ENCODE results near the gene TDRD5.

TDRD5 gene, protein sequence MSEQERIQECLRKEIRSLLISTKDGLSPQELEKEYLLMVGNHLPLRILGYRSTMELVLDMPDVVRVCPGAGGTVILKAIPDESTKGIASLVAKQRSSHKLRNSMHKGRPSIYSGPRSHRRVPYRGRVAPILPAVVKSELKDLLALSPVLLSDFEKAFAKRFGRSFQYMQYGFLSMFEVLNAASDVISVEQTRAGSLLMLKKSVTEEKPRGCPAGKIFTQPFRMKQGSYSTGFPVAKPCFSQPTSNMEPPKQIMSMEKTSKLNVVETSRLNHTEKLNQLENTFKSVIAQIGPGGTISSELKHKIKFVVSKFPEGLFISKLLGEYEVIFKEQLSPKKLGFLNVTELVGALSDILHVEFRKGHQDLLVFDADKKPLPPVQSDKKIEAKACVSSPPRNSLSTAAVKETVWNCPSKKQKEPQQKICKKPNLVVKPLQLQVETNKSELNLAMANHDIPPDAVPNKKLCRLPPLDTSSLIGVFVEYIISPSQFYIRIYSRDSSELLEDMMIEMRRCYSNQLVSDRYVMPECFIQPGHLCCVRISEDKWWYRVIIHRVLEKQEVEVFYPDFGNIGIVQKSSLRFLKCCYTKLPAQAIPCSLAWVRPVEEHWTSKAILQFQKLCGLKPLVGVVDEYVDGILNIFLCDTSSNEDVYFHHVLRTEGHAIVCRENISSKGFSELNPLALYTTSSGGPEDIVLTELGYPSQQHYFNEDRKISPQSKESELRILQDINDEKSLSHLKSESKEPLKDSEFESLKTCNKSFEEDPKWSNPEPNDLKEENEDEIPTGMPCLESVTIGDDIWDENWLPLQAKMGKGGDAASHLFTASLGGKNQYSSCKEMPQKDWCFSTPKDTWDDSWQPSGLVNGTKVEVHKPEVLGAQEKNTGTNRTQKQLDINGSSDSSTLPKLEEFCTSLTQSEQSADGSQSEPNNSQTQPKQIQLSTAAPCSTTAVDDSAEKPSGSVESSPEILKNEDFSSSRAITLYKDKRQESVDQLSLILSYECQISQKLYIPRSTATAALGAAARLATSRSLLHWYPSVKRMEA

DNA sequence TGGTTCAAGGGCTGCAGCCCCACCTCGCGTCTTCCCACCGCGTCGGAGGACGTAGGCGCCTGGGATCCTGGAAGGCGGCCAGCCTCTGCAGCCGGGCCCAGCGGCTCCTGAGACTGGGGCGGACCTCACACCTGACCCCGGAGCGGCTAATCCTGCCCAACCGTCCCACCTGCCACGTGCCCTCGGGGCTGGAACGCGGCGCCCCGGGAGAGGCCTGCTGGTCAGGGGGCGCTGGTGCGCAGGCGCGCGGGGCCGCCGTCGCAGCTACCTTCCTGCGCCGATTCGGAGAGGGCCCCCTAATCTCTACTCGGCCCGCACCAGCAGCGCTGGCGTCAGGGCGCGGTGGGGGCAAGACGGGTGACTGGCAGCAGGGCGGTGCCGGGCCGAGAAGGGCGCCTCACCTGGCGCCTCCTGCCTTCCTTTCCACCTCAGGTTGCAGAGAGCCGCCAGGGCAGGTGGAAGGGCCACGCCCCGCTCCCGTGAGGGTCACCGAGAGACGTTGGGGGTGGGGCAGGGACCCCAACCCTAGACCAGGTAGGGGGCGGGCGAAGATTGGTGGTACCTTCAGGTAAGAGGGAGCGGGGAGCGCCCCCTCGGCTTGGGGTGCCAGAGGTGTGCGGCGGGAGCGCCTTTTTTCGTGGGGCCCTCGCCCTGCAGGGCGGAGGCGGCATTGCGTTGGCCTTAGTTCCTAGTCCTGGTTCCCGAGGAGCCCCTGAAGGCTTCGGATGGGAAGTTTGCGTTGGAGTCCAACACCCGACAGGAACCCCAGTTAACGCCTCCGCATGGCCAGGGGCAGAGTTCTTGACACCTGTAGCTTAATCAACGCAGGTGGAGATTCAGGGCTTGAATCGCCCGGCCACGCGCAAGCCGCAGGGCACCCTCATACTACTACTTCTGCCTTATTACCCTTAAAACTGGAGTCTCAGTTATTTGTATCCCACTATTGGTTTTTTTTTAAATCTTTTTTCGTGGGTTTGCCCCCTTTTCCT lies at the start of gene TDRD5:
TDRD5 (plus strand) TSS at position 241 of the 989 bp plus-strand sequence. CDS start 784 bp downstream, outside the sequence.
- no peak for DNase-seq

DNA sequence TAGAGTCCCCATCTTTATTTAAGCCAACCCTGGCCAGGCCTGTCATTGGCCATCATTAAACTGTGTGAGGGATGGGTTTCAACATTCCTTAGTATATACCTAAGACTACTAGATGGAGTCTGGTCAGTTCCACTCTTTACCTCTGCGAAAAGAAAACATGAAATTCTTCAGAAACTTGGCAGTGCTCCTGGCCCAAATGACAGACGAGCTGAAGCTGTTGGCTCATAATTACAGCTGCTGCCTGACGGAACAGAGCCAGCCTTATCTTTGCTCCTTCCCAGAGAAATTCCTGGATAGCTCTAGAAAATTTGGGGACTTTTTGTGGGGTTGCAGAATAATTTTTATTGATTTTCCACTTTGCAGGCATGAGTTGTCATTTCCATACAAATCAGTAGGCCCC lies 46.3 kb upstream of the TDRD5 start:
- no peak for DNase-seq

DNA sequence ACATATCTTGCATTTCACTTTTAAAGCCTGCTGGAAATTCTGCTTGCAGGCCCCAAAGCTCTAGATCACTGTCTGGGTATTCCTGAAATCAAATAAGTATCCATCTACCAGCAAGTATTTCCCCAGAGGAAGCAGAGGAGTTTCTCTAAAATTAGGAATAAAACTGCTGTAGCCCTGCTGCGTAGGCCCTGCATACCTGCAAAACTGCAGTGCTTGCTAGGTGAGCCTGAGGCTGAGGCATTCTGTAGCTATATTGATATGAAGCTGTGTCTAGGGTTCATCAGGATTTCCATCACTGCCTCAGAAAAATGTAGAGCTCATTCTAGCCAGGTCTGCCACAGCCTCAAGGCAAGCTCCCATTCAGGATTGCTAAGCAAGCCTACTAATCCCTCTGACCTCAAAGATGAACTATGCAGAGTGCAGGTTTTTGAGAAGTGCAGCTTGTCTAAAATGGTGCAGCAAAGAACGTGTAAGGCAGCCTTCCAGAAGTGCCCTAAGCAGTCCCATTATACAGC lies 44.6 kb upstream of the TDRD5 start:
- no peak for DNase-seq

DNA sequence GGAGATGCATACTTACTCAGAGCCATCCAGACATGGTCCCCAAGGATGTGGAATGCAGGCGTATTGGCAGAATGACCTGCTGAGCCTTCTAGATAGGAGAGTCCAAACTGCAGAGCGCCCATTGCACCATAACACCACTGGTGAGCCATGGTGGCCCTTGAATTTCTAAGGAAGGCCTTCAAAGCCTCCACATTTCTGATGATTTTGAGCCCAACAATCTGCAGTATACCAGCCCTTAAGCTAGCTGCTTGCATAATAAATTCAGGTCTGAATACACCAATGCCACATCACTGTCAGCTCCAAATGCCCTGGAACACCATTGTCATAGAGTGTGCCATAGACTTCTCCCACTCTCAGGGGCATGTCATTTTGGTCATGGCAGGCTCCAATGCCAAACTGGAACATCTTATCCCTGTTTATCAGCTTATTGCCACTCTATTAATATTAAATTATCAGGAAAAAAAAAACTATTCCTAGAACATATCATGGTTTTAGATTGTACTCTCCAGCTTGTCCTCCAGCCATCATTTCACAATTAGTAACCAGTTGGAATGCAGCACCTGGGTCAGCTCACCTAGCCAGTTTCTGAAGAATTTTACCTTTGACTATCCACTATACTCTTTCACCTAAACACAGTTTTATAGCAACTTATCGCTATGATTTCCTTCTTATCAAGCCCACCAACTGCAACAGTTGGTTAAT lies 42.8 kb upstream of the TDRD5 start:
- no peak for DNase-seq

DNA sequence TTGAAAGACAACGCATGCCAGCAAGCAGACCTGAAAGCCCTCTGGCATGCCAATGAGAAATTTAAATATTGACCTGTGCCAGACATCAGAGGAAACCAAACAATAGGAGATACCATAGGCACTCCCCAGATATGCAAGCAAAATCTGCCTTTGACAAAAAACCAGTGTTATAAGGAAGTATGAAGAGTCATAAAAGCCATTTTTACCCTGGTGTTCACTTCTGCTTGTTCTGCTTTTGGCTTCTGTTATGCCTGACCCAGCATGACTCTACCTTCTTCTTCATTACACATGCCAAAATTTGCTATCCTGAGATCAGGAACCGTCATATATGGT lies 42.3 kb upstream of the TDRD5 start:
- DNase-seq: no peak

DNA sequence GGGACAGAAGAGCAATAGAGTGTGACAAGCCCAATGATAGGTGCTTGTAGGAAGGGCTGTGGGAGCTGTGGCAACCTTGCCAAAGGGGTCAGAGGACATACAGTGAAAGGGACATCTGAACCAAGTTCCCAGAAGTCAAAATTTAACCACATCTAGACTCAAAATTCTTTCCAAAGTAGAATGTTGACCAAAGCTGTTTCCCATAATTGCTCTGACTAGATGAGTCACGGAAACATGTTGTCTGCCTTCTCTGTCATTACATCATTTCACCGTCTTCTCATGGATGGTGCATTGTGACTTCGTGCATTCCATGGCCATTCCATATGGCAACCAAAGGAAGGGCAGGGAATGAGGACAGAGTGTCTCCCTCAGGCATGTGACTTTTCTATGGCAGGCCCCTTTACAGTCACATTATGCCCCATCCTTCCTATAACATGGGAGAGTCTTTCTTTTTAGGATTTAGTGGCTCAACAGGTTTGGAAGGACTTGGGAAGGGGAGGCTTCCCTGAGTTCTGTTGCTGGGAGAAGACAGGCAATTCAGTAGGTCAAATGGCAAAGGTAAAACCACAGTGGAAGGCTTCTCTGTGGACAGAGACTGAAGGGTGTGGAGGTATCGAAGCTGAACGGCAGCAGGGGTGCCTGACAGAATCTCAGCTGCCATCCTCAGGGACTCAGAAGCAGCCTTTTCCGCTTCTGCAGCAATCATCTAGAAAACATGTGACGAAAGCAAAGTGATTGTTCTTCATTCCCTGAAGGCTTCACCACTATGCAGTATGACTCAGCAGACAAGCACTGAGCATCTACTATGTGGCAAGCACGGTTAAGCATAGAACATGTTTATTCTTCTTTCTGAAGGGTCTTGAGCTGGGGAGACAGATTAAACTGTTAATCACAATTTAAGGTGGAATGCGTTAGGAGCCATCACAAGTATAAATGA lies 40.6 kb upstream of the TDRD5 start:
- no peak for DNase-seq

DNA sequence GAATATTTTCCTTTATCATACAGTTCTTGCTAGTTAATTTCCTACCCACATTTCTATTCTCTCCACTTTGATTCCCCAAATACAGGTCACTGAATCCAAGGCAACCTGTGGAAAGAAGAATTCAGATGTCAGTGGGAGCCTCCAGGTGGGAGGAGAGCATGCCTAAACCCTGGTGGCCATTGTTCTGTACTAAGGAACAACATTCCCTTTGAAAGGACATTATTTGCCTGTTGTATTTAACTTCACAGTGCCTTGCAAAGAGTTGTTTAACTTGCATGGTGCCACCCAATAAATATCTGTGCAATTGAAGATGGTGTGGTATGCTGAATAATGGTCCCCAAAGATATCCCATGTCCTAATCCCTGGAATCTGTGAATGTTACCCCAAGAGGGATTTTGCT lies 37.2 kb upstream of the TDRD5 start:
- DNase-seq: no peak

DNA sequence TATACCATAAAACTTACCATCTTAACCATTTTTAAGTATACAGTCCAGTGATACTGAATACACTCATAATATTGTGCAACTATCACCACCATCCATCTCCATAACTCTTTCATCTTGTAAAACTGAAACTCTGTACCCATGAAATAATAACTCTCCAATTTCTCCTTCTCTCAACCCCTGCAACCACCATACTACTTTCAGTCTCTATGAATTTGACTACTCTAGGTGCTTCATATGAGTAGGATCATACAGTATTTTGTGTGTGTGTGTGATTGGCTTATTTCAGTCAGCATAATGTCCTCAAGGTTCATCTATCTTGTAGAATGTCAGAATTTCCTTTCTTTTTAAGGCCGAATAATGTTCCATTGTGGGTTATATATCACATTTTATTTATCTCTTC lies 33.6 kb upstream of the TDRD5 start:
- DNase-seq: no peak

DNA sequence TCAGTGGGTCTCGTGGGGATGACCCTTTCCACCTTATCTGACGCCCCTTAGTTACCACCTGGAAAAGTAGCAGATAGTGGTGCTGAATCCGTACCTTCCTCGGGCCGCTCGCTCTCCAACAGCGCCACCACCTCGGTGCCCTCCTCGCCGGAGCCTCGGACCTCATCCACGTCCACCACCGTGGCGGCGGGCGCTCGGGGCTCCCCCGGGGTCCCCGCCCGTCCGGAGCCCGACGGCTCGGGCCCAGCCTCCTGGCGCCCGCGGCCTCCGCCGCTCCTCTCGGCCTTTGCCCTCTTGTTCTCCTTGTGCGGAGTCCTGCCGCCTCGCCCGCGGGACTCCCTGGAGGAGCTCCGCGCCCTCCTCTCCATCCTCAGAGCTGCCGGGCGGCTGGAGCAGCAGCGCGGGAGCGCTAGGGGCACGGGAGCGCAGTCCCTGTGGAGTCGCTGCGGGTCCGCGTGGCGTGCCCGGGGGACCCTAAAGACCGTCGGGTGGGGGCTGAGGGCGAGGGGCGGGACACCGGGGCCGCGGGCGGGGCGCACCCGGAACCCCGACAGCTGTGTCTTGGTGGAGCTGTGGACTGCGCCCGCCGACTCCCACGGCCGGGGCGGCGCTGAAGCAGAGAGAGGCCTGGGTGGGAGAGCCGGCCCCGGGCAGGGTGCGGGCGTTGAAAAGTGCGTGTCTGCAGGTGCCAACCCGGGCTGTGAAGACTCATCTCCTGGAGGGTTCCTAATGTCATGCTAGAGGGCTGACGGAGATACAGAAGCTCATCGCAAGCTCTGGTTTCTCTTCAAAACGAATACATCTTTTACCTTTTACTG lies 15.9 kb upstream of the TDRD5 start, which contains the start of gene NPHS2:
NPHS2 (minus strand) TSS at position 452 of the 818 bp plus-strand sequence; CDS start at position 368, 84 bp downstream.
- DNase-seq: peak; percentile 9

DNA sequence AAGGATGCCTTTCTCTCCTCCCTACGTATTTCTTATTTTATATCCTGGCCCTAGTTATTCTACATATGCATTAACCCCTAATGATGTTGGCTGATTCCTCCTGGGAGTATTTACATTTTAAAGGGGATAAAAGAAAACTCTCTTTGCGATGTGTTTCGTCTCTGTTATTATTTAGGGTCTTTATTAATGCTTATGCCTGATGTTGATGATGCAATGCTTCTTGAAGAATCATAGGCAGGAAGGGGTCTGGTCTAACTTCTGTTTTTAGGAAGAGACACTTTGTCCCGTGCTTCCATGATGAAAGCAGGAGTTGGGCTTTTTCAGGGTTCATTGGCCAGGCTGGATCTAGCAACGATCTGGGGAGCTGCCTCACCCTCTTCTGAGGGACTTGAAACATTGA lies 15.1 kb upstream of the TDRD5 start:
- no peak for DNase-seq

DNA sequence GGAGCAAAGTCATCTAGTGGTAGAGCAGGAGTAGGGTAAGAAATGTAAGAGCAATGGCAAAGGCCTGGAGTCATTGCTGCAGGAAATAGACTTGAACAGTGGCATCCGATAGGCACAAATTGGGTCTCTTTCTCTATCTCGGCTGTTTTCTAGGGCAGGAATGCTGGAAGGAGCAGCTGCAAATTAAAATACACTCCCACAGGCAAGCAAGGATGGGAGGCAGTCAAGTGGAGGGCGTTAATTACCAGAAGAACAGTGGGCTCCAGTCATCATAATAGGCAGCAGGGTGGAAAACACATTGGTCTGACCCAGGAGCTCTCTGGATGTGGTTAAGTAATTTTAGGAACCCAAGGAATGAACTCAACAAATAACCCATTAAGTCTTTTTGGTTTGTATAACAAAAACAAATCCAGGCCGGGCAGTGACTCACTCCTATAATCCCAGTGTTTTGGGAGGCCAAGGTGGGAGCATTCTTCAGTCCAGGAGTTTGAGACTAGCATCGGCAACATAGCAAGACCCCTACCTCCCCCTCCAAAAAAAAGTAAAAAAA lies 7.8 kb upstream of the TDRD5 start:
- no peak for DNase-seq

DNA sequence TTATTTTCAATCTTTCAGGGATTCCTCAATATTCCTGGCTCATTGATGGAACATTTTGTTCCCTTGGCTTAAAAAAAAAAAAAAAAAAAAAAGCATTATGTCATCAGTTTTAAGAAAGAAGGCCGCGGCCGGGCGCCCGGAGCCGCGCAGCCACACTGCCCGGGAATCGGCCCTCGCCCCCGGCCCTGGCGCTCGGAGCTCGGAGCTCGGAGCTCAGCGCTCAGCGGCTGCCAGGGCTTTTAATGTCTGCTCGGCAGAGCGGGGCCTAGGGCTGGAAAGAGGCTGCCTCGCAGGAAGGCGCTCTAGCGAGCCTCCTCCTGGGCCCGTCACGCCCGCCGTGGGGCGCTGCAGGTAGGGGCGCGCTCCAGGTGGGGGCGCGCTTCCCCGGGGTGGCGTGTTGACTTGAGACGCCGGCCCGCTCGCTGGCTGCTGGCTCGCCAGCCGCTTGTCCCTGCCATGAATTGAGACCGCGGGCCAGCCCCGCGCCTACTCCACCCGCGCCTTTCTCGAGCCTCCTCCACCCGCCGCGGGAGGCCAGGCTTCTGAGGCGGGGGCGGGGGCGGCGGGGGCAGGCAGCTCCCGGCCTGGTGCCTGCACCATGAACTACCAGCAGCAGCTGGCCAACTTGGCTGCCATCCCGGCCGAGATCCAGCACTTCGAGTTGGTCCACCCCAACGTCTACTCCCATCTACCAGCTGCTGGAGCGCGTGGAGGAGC lies 5.4 kb upstream of the TDRD5 start:
- peak; percentile 71 for DNase-seq

DNA sequence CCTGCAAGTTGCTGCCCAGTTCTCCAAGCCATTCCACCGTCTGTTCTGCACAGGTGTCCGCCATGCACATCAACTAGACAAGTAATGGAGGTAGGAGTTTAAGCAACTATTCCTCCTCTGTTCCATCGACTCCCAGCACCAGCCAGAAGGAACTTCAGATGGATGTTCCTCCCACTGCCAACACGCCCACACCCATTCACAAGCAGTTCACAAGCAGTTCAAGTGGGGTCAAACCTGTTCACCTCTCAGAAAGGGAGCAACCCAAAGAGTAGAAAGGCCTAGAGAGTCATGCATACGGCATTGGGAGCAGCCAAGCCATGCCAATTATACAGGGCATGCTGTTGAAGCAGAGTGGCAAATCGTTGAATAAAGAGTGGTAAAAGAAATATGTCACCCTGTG lies 4.3 kb upstream of the TDRD5 start:
- DNase-seq: no peak

DNA sequence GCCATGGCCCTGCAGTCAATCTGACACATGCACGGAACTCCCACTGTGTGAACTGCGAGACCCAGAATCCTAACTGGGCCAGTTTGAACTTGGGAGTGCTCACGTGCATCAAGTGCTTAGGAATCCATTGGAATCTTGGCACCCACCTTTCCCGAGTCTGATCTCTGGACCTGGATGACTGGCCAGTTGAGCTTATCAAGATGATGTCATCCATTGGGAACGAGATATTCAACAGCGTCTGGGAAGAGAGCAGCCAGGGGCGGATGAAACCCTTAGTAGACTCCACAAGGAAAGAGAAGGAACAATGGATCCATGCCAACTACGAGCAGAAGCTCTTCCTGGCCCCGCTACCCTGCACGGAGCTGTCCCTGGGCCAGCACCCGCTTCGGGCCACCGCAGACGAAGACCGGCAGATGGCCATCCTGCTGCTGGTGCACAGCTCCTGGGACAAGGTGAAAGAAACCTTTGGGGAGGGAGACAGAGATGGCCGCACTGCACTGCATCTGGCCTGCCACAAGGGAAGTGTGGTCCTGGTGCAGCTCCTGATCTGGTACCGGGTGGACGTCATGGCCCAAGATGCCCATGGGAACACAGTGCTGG lies 3.1 kb upstream of the TDRD5 start:
- DNase-seq: no peak

DNA sequence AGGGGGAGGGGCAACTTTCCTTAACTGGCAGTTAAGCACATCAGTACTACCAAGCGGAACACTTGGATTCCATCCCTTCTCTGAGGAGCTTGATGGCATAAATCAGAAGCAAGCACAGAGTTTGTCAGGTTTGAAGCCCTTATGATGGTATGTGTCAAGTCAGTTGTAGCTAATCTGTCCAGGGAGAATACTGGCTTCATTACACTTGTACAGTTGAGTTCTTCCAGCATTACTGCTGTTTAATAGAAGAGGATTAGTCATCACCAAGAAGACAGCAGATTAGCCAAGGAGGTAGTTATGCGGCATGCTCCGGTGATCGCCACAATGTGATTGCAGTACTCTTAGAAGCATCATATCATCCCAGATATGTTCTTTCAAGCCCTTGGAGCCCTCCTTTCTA lies 2.1 kb upstream of the TDRD5 start:
- no peak for DNase-seq

DNA sequence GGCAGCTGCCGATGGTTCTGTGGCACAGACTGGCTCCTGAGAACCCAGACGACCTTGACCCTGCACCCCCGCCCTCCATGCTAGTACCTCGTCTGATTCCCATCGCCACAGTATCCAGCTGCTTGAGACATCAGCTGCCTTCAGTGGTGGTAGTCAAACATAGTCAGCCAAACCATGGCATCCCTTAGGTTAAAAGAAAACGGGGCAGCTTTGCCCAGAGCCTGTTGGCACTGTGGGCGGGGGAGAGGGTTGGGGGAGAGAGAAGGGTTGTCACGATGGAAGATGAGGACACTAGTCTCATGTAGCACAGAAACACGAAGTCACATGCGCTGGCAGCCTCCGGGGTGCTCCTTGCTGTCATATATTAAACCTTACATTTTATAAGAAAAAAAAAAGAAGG lies 961 bp upstream of the TDRD5 start:
- no peak for DNase-seq

DNA sequence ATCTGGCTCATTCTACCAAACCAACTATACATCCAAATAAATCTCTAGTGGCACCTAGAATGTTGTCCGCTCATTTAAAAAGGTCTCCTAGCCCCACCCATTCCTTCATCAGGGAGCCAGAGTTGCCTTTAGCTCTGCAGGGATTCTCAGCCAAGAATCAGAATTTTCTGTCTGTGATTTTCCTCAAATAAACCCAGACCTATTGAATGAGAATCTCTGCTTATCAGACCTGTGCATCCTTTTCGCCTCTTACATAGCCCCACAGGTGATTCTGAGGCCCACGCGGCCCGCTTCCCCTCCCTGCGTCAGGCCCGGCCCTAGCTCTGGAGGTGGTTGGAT lies 410 bp upstream of the TDRD5 start:
- no peak for DNase-seq

DNA sequence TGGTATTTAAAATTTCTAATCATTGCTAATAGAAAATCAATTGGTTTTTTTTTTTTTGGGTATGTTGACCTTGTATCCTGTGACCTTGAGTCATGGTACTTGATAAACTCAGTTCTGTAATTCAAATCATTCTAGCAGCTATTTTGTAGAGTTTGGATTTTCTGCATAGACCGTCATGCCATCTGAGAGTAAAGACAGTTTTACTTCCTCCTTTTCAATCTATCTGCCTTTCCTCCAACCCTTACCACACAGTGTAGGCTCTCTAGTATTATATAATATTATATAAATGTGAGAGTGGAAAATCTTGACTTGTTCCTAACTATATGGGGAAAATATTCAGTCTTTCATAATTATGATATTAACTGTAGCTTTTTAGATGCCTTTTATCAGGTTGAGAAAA lies 7.0 kb downstream of the TDRD5 start:
- no peak for DNase-seq

Data from NCI-H510A treated with DMSO at 0.1 percent for 48 hours (cell line).